ENCODE measurements around the gene TLE6.
"Not testable (repeated sequence)": the region's sequence is repeated elsewhere in the genome, so short reads cannot be mapped to it uniquely, and the experiment has no call there.

Gene TLE6

GRCh38 chr19:2974342-2975041, 2.9 kb upstream of the TLE6 start:
- FAIRE-seq: no peak

GRCh38 chr19:2976609-2977000, 759 bp upstream of the TLE6 start:
- no peak for FAIRE-seq

- no peak for FAIRE-seq
Measured at GRCh38 chr19:2977746-2978138, 378 bp downstream of the TLE6 start.

- FAIRE-seq: no peak
Measured at GRCh38 chr19:2978166-2978767, 903 bp downstream of the TLE6 start.

GRCh38 chr19:2978772-2979171, 1.4 kb downstream of the TLE6 start:
- no peak for FAIRE-seq

- no peak for FAIRE-seq
Measured at GRCh38 chr19:2981898-2982297, 4.5 kb downstream of the TLE6 start.

GRCh38 chr19:2982561-2982960, 5.2 kb downstream of the TLE6 start:
- no peak for FAIRE-seq

GRCh38 chr19:2982983-2983350, 5.6 kb downstream of the TLE6 start:
- no peak for FAIRE-seq

- no peak for FAIRE-seq
Measured at GRCh38 chr19:2983351-2984214, 6.2 kb downstream of the TLE6 start.

GRCh38 chr19:2984215-2984528, 6.8 kb downstream of the TLE6 start:
- no peak for FAIRE-seq

- FAIRE-seq: no peak
Measured at GRCh38 chr19:2986951-2987524, 9.7 kb downstream of the TLE6 start.

GRCh38 chr19:2987797-2988196, 10.4 kb downstream of the TLE6 start:
- FAIRE-seq: no peak

- no peak for FAIRE-seq
Measured at GRCh38 chr19:2988568-2988967, 11.2 kb downstream of the TLE6 start.

- no peak for FAIRE-seq
Measured at GRCh38 chr19:2989236-2989946, 12.0 kb downstream of the TLE6 start.

- not testable (repeated sequence) for FAIRE-seq
Measured at GRCh38 chr19:2992333-2992732, 15.0 kb downstream of the TLE6 start.

- FAIRE-seq: no peak
Measured at GRCh38 chr19:2992958-2993357, 15.6 kb downstream of the TLE6 start.

GRCh38 chr19:2993579-2993978, 16.2 kb downstream of the TLE6 start:
- FAIRE-seq: no peak

GRCh38 chr19:2994588-2995131, 17.3 kb downstream of the TLE6 start:
- FAIRE-seq: no peak

- FAIRE-seq: no peak
Measured at GRCh38 chr19:2997720-2998119, 20.4 kb downstream of the TLE6 start.

GRCh38 chr19:2998642-2999041, 21.3 kb downstream of the TLE6 start:
- FAIRE-seq: no peak

- no peak for FAIRE-seq
Measured at GRCh38 chr19:3001235-3001800, 24.0 kb downstream of the TLE6 start.

- no peak for FAIRE-seq
Measured at GRCh38 chr19:3003046-3003445, 25.7 kb downstream of the TLE6 start.
